Ovary (tissue), 3 donors: ENCODE data around the gene DNAAF8.

Experiments used
- CTCF ChIP-seq, 3 donors: fragments of 450-650 bp in 2 of 3; fragments of 200-600 bp in 1 of 3; IDR thresholded peaks; one replicate each; pipeline versions ENCODE4 v1.5.1 to v1.8.0; 2016 to 2022; ENCODE audit warnings: antibody characterized with exemption in 3 of 3, mild to moderate bottlenecking in 1 of 3
- EP300 ChIP-seq: sonication (generic); formaldehyde crosslinking; IDR thresholded peaks from one replicate; pipeline ENCODE4 v1.6.1; 2017; ENCODE audit warnings: antibody characterized with exemption
- POLR2A ChIP-seq: fragments of 450-650 bp; IDR thresholded peaks from one replicate; pipeline ENCODE4 v1.6.1; 2017; ENCODE audit warnings: antibody characterized with exemption, mild to moderate bottlenecking, moderate library complexity
- donor health status: DM: no; HTN: no; CAD: no.

- TF ChIP-seq CTCF (IDR thresholded peaks at IDR 0.05) (no peak), POLR2A (peak; percentile 7), EP300 (no peak)
Measured at GRCh38 chr16:4734730-4735535, 596 bp downstream of the DNAAF8 start.
